Thoracic aorta (tissue), 2 donors: ENCODE data around the gene IL4I1. TPM values are rescaled to one million over a fixed set of nuclear protein-coding genes. Genes with fewer than 3 reads are reported as not detected.

Source experiments
- ATAC-seq: fragments of 150-250 bp; one replicate; pipeline ENCODE4 v1.8.0; 2017; ENCODE audit warnings: low read depth; ENCODE audit not compliant: insufficient number of reproducible peaks, low FRiP score
- DNase-seq: peaks from one replicate; pipeline ENCODE4 v3.0.0-alpha.2; 2020; ENCODE audit warnings: low spot score
- H3K27ac ChIP-seq, 2 donors: fragments of 200-600 bp; sonication (generic); 1 replicate in 1 of 2; 2 replicates in 1 of 2; pipeline ENCODE4 v1.5.1; 2016; ENCODE audit warnings: mild to moderate bottlenecking in 2 of 2, moderate library complexity in 2 of 2
- H3K27me3 ChIP-seq: fragments of 200-600 bp; sonication (generic); replicated peaks from 2 replicates; pipeline ENCODE4 v1.6.0; 2016; ENCODE audit warnings: mild to moderate bottlenecking; ENCODE audit not compliant: insufficient read depth
- H3K36me3 ChIP-seq: fragments of 200-600 bp; sonication (generic); one replicate; pipeline ENCODE4 v1.5.1; 2016
- H3K4me1 ChIP-seq, 2 donors: fragments of 200-600 bp; sonication (generic); 1 replicate in 1 of 2; 2 replicates in 1 of 2; pipeline versions ENCODE4 v1.5.1 to v1.6.0; 2016; ENCODE audit warnings: low read depth in 2 of 2, mild to moderate bottlenecking in 1 of 2; ENCODE audit not compliant: control insufficient read depth in 1 of 2
- H3K4me3 ChIP-seq: fragments of 200-600 bp; sonication (generic); 2 replicates; pipeline ENCODE4 v1.5.1; 2016; ENCODE audit warnings: mild to moderate bottlenecking
- H3K9me3 ChIP-seq: fragments of 200-600 bp; sonication (generic); 2 replicates; pipeline ENCODE4 v1.5.1; 2016
- total RNA-seq, 2 donors: library from RNA; depleted of rRNA; stranded (reverse); fragments of >200 nt; gene quantifications; one replicate each; pipeline versions ENCODE4 v1.1.0 to v1.2.3, GENCODE V29; 2016
- TF ChIP-seq, protein P1 (sequence below): fragments of 200-600 bp; sonication (generic); IDR thresholded peaks from one replicate; pipeline ENCODE4 v1.5.1; 2019; ENCODE audit warnings: antibody characterized with exemption

IL4I1 gene
- total RNA-seq, 2 donors from 2014 or later: 1.5 to 2.2 TPM

DNA sequence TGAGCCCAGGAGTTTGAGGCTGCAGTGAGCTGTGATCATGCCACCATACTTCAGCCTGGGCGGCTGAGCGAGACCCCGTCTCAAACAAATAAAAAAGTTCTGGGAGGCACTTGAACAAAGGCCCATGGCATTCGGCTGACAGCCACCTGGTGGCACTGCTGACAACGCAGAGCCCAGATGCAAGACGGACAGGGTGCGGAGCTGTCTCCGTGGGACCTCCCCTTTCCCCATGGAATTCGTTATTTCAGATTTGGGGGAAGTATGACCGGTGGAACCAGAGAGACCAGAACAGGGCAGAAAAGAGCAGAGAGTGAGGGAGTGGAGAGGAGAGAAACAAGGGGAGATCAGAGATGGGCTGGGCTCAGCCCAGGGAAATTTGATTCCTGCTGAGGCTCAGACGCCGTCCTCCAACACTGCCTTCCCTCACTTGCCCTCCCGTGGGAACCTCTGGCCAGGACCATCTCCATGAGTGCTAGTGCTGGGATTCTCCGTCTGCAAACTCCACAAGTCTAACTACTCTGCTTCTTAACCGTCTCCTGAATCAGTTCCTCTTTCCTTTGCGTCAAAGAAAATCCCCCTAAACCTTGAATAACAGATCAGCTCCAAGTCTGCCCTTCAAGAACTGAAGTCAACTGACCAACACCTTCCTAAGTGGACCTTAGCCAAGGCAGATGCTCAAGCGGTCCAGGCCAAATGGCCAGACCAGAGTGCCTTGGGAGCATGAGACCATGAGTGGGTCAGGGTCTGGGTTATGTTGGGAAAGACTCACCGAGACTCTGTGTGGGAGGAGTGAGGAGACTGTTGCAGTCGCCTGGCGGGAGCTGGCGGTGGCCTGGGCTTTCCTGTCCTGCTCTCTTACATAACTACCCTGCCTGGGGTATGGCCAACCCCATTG lies 20.4 kb upstream of the IL4I1 start:
- no peak for ATAC-seq
- H3K36me3 ChIP-seq: peaks cover 6% of the 10 kb centered on the region
- H3K4me1 ChIP-seq: peaks cover 0 to 15% of the 10 kb centered on the region in 2 donors
- no peak overlapping the region for H3K27ac ChIP-seq
- no peak for DNase-seq
- TF ChIP-seq, protein P1, sequence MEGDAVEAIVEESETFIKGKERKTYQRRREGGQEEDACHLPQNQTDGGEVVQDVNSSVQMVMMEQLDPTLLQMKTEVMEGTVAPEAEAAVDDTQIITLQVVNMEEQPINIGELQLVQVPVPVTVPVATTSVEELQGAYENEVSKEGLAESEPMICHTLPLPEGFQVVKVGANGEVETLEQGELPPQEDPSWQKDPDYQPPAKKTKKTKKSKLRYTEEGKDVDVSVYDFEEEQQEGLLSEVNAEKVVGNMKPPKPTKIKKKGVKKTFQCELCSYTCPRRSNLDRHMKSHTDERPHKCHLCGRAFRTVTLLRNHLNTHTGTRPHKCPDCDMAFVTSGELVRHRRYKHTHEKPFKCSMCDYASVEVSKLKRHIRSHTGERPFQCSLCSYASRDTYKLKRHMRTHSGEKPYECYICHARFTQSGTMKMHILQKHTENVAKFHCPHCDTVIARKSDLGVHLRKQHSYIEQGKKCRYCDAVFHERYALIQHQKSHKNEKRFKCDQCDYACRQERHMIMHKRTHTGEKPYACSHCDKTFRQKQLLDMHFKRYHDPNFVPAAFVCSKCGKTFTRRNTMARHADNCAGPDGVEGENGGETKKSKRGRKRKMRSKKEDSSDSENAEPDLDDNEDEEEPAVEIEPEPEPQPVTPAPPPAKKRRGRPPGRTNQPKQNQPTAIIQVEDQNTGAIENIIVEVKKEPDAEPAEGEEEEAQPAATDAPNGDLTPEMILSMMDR: no peak
- no peak overlapping the region for H3K4me3 ChIP-seq
- H3K27me3 ChIP-seq: no peaks in the 10 kb centered on the region
- H3K9me3 ChIP-seq: no peaks in the 10 kb centered on the region

DNA sequence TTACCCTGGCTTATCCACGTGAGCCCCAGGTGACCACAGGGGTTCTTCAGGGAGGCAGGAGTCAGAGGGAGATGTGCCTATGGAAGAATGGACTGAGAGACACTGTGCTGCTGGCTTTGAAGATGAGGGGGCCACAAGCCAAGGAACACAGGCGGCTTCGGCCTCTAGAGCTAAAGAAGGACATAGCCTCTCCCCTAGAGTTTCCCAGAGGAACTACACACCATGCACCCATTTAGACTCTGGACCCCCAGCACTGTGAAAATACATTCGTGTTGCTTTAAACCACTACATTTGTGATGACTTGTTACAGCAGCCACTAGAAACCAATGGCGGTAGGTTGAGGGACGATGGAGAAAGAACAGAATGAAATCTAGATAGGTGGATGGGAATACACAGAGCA lies 18.6 kb upstream of the IL4I1 start:
- no peak overlapping the region for H3K4me3 ChIP-seq
- H3K9me3 ChIP-seq: no peaks in the 10 kb centered on the region
- TF ChIP-seq, protein P1: no peak
- no peak for ATAC-seq
- peaks cover 1% of the 10 kb centered on the region for H3K36me3 ChIP-seq
- no peaks in the 10 kb centered on the region for H3K27me3 ChIP-seq
- no peak overlapping the region for H3K27ac ChIP-seq
- no peak for DNase-seq
- peaks cover 6 to 30% of the 10 kb centered on the region in 2 donors for H3K4me1 ChIP-seq

DNA sequence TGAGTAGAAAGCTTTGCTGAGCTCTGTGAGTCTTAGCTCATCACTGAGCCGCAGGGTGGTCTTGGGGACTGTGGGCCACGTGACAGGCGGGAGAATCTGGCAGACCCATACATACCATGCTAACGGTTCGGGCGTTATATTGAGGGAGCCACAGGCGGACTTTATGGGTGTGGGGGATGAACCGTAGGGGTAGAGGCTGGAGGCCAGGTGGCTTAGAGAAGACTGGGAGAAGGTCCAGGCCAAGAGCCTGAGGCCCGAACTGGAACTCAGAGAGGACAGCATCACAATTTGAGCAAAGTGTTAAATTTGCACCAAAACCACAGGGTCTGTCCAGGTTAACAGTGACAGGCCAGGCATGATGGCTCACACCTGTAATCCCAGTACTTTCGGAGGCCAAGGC lies 17.0 kb upstream of the IL4I1 start:
- Histone ChIP-seq H3K9me3 (no peaks in the 10 kb centered on the region), H3K27me3 (no peaks in the 10 kb centered on the region), H3K4me3 (no peak overlapping the region), H3K27ac (no peak overlapping the region), H3K4me1 (peaks cover 6 to 30% of the 10 kb centered on the region in 2 donors), H3K36me3 (peaks cover 4% of the 10 kb centered on the region)
- ATAC-seq: no peak
- DNase-seq: no peak
- TF ChIP-seq, protein P1: no peak

DNA sequence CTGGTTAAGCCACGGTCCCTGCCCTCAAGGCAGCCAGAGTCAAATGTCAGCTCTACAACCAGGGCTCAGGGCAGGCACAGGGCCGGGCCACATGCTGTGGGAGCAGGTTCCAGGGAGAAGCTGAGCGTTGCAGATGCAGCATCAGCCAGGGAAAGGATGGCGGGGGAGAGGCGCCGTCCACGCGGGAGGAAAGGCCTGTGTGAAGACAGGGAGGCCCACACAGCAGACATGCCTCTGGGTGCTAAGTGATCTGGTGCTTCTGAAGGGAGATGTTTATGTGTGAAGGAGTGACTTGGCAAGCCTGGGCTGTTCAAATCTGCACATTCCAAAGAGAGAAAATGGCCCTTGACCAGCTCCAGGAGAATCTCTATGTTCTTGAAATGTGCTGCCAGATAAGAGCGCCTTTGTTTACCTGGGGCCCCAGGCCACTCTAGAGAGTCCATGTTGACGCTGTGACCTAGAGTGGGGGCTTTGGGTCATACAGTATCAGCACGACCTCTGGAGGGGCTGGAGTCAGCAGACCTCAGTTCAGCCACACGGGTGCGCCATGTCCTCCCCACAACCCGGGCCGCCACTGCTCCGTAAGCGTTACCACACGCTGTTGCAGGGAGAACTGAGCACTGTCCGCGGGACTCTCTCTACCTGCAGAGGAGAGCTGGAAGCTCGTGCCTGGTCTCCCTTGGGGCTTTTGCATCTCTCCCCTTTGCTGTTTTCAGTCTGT lies 16.4 kb upstream of the IL4I1 start:
- Histone ChIP-seq H3K36me3 (peaks cover 10% of the 10 kb centered on the region), H3K4me3 (no peak overlapping the region), H3K27ac (peak overlapping the region in 1 of 2 donors; percentile 42), H3K4me1 (peaks cover 6 to 30% of the 10 kb centered on the region in 2 donors), H3K27me3 (no peaks in the 10 kb centered on the region), H3K9me3 (no peaks in the 10 kb centered on the region)
- TF ChIP-seq, protein P1: no peak
- ATAC-seq: no peak
- no peak for DNase-seq

DNA sequence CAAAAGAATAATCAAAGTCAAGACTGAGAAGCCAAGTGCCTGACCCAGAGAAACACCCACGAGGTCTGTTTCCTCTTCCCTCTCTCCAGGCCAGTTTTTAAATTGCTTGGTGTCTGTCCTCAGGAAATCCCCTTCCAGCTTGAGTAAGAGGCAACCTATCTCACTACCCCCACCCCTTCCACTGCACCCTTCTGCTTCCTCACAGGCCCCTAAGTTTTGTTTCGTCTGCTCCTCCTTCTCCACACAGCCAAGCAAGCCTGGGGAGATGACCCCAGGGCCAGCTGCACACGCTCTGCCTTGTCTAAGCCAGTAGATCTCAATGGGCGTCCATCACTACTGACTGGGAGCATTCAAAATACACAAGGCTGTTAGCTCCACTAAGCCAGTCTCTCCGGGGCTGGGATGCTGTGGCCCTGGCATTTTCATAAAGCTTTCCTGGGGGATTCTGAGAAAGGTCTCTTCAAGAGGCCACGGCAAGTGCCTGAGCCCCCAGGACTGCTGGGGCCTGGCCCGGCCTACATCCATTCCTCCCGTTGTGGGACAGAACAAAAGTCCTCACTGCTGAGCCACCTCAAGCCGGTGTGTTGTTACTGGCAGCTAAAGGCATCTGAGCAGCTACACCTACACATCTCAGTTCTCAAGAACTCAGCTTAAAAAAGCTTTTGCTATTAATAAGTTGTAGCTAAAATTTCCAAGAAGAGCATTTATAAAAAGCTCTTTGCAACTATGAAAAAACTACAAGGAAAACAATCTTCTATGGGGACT lies 14.9 kb upstream of the IL4I1 start:
- Histone ChIP-seq H3K27ac (peak overlapping the region; percentile 69 to 77), H3K36me3 (peaks cover 21% of the 10 kb centered on the region), H3K9me3 (no peaks in the 10 kb centered on the region), H3K4me1 (peaks cover 6 to 30% of the 10 kb centered on the region in 2 donors), H3K27me3 (no peaks in the 10 kb centered on the region), H3K4me3 (no peak overlapping the region)
- DNase-seq: no peak
- ATAC-seq: peak; percentile 32
- TF ChIP-seq, protein P1: no peak
